Stimulated activated CD4-positive, alpha-beta T cell treated with anti-CD3 and anti-CD28 coated beads, Interleukin-2, amount 100 ng/mL, for 48 hours (primary cell): ENCODE data around the gene EXOSC5.
A peak's percentile ranks its signal among the peaks of the same experiment; 100 is the strongest.
"Not testable (repeated sequence)": the region's sequence is repeated elsewhere in the genome, so short reads cannot be mapped to it uniquely, and the experiment has no call there.

Experiments
- DNase-seq, 2 donors: peaks; one replicate each; pipeline ENCODE4 v3.0.0-alpha.2; 2020

The EXOSC5 gene

GRCh38 chr19:41397086-41398049 lies at the start of gene EXOSC5, which contains the start of gene BCKDHA:
Gene EXOSC5 (minus strand): TSS chr19:41397359. CDS start chr19:41397328, 31 bp downstream.
Gene BCKDHA (plus strand): TSS chr19:41397818. CDS start chr19:41397828, 10 bp downstream.
- peak; percentile 96 to 97 for DNase-seq

GRCh38 chr19:41445575-41445974 lies 48.4 kb upstream of the EXOSC5 start:
- no peak for DNase-seq

- DNase-seq, result no peak
Measured at GRCh38 chr19:41443813-41444455, 46.8 kb upstream of the EXOSC5 start.

- DNase-seq, result no peak
Measured at GRCh38 chr19:41442473-41443355, 45.6 kb upstream of the EXOSC5 start, which contains the start of gene ERICH4. Gene ERICH4 (plus strand): TSS chr19:41443156. CDS start chr19:41443170, 14 bp downstream.

GRCh38 chr19:41441321-41441945 lies 44.3 kb upstream of the EXOSC5 start:
- DNase-seq, result no peak

GRCh38 chr19:41439441-41440222 lies 42.5 kb upstream of the EXOSC5 start, which contains the start of gene DMAC2:
Gene DMAC2 (minus strand): TSS chr19:41439912. CDS start chr19:41439899, 13 bp downstream.
- DNase-seq, result peak; percentile 90 to 92

- no peak for DNase-seq
Measured at GRCh38 chr19:41437944-41438574, 40.9 kb upstream of the EXOSC5 start.

- DNase-seq, result no peak
Measured at GRCh38 chr19:41436674-41436951, 39.5 kb upstream of the EXOSC5 start.

- DNase-seq, result no peak
Measured at GRCh38 chr19:41435936-41436673, 38.9 kb upstream of the EXOSC5 start.

GRCh38 chr19:41435376-41435775 lies 38.2 kb upstream of the EXOSC5 start:
- DNase-seq, result not testable (repeated sequence)

- DNase-seq, result no peak
Measured at GRCh38 chr19:41434450-41434849, 37.3 kb upstream of the EXOSC5 start.

GRCh38 chr19:41433171-41433570 lies 36.0 kb upstream of the EXOSC5 start:
- DNase-seq, result no peak

- no peak for DNase-seq
Measured at GRCh38 chr19:41431426-41432386, 34.5 kb upstream of the EXOSC5 start.

- no peak for DNase-seq
Measured at GRCh38 chr19:41430922-41431321, 33.8 kb upstream of the EXOSC5 start.

- no peak for DNase-seq
Measured at GRCh38 chr19:41428481-41428859, 31.3 kb upstream of the EXOSC5 start.

- peak in 1 of 2 donors; percentile 14 for DNase-seq
Measured at GRCh38 chr19:41427647-41428480, 30.7 kb upstream of the EXOSC5 start.

GRCh38 chr19:41426952-41427646 lies 29.9 kb upstream of the EXOSC5 start, which contains the start of gene B3GNT8:
Gene B3GNT8 (minus strand): TSS chr19:41427374. CDS start chr19:41426778, 596 bp downstream.
- peak; percentile 24 to 36 for DNase-seq
